Esophagus (tissue), 2 donors: Measurements from ENCODE around the gene BEND7. TPM values are rescaled to one million over a fixed set of nuclear protein-coding genes. Genes with fewer than 3 reads are reported as not detected.

Experiments
- H3K27ac ChIP-seq, 2 donors: one replicate each; pipeline ENCODE4 v1.5.1; 2013; ENCODE audit warnings: low read depth in 2 of 2, mild to moderate bottlenecking in 2 of 2, inconsistent platforms in 1 of 2, low read length in 1 of 2, moderate library complexity in 1 of 2
- H3K27me3 ChIP-seq, 2 donors: one replicate each; pipeline ENCODE4 v1.6.1; 2013; ENCODE audit warnings: low read length in 2 of 2, control low read depth in 1 of 2, mild to moderate bottlenecking in 1 of 2; ENCODE audit not compliant: insufficient read depth in 2 of 2, control insufficient read depth in 1 of 2
- H3K36me3 ChIP-seq, 2 donors: one replicate each; pipeline ENCODE4 v1.6.1; 2013; ENCODE audit warnings: low read length in 1 of 2; ENCODE audit not compliant: control insufficient read depth in 2 of 2, insufficient read depth in 2 of 2
- H3K4me1 ChIP-seq, 2 donors: one replicate each; pipeline ENCODE4 v1.6.1; 2013; ENCODE audit warnings: low read length in 1 of 2; ENCODE audit not compliant: control insufficient read depth in 2 of 2, insufficient read depth in 2 of 2
- H3K4me3 ChIP-seq, 2 donors: one replicate each; pipeline ENCODE4 v1.5.1; 2013; ENCODE audit warnings: low read length in 2 of 2, mild to moderate bottlenecking in 2 of 2, low read depth in 1 of 2, moderate library complexity in 1 of 2
- H3K9me3 ChIP-seq, 2 donors: one replicate each; pipeline ENCODE4 v1.6.1; 2013; ENCODE audit warnings: mild to moderate bottlenecking in 2 of 2, low read depth in 1 of 2, low read length in 1 of 2, moderate library complexity in 1 of 2; ENCODE audit not compliant: control insufficient read depth in 2 of 2, insufficient read depth in 1 of 2
- WGBS, 2 donors: extraction: QIAGEN DNeasy Blood & Tissue Kit; methylation state at CpG; one replicate each; pipeline ENCODE4 v1.1.7; 2013; 5-methylcytosine and 5-hydroxymethylcytosine counted together
- polyA plus RNA-seq, 2 donors: library from polyadenylated mRNA; stranded (reverse); fragments of 200-250 nt; gene quantifications; one replicate each; pipeline ENCODE4 v1.2.3, GENCODE V29; 2013
- donor health status: healthy with polysubstance abuse.
- donor health status: Bipolar disorder and iron deficiency.

Gene BEND7
- polyA plus RNA-seq, 2 donors: 1.1 to 1.9 TPM

- no peaks in the 10 kb centered on the region for H3K9me3 ChIP-seq
- H3K4me3 ChIP-seq: no peak overlapping the region
- H3K36me3 ChIP-seq: peaks cover 0 to 8% of the 10 kb centered on the region in 2 donors
- no peaks in the 10 kb centered on the region for H3K27me3 ChIP-seq
- WGBS, 2 donors: 89 to 92% methylated on average over 9 of the region's 9 CpGs
- no peaks in the 10 kb centered on the region for H3K4me1 ChIP-seq
- H3K27ac ChIP-seq: no peak overlapping the region
Observed at GRCh38 chr10:13491747-13492360, 37.0 kb downstream of the BEND7 start.

- H3K27me3 ChIP-seq: no peaks in the 10 kb centered on the region
- H3K36me3 ChIP-seq: peaks cover 0 to 5% of the 10 kb centered on the region in 2 donors
- WGBS, 2 donors: 76 to 94% methylated on average over 5 of the region's 5 CpGs
- no peak overlapping the region for H3K27ac ChIP-seq
- H3K4me1 ChIP-seq: no peaks in the 10 kb centered on the region
- H3K9me3 ChIP-seq: no peaks in the 10 kb centered on the region
- H3K4me3 ChIP-seq: no peak overlapping the region
Observed at GRCh38 chr10:13490503-13490902, 38.3 kb downstream of the BEND7 start.

- Histone ChIP-seq H3K4me3 (no peak overlapping the region), H3K4me1 (no peaks in the 10 kb centered on the region), H3K9me3 (no peaks in the 10 kb centered on the region), H3K27ac (no peak overlapping the region), H3K36me3 (peaks cover 0 to 5% of the 10 kb centered on the region in 2 donors), H3K27me3 (no peaks in the 10 kb centered on the region)
- 97% methylated on average over 7 of the region's 7 CpGs for WGBS, 2 donors
Observed at GRCh38 chr10:13489035-13489599, 39.7 kb downstream of the BEND7 start.

GRCh38 chr10:13485623-13486022 is 43.2 kb downstream of the BEND7 start:
- no peaks in the 10 kb centered on the region for H3K4me1 ChIP-seq
- H3K4me3 ChIP-seq: no peak overlapping the region
- WGBS, 2 donors: 91 to 95% methylated on average over 1 of the region's 1 CpG
- no peaks in the 10 kb centered on the region for H3K27me3 ChIP-seq
- no peaks in the 10 kb centered on the region for H3K9me3 ChIP-seq
- H3K36me3 ChIP-seq: peaks cover 0 to 2% of the 10 kb centered on the region in 2 donors
- no peak overlapping the region for H3K27ac ChIP-seq

GRCh38 chr10:13483951-13484350 is 44.9 kb downstream of the BEND7 start:
- H3K4me3 ChIP-seq: no peak overlapping the region
- no peaks in the 10 kb centered on the region for H3K4me1 ChIP-seq
- H3K27ac ChIP-seq: no peak overlapping the region
- H3K27me3 ChIP-seq: no peaks in the 10 kb centered on the region
- H3K9me3 ChIP-seq: no peaks in the 10 kb centered on the region
- peaks cover 0 to 2% of the 10 kb centered on the region in 2 donors for H3K36me3 ChIP-seq
- WGBS, 2 donors: 44 to 49% methylated on average over 9 of the region's 9 CpGs

GRCh38 chr10:13483073-13483472 is 45.7 kb downstream of the BEND7 start:
- Histone ChIP-seq H3K27ac (no peak overlapping the region), H3K4me1 (no peaks in the 10 kb centered on the region), H3K36me3 (peaks cover 0 to 2% of the 10 kb centered on the region in 2 donors), H3K9me3 (no peaks in the 10 kb centered on the region), H3K27me3 (no peaks in the 10 kb centered on the region), H3K4me3 (no peak overlapping the region)
- WGBS, 2 donors: 79 to 84% methylated on average over 3 of the region's 3 CpGs

- Histone ChIP-seq H3K27ac (no peak overlapping the region), H3K36me3 (no peaks in the 10 kb centered on the region), H3K4me3 (no peak overlapping the region), H3K4me1 (no peaks in the 10 kb centered on the region), H3K9me3 (no peaks in the 10 kb centered on the region), H3K27me3 (no peaks in the 10 kb centered on the region)
- 82 to 88% methylated on average over 10 of the region's 10 CpGs for WGBS, 2 donors
Observed at GRCh38 chr10:13481690-13482089, 47.1 kb downstream of the BEND7 start.

- Histone ChIP-seq H3K27ac (no peak overlapping the region), H3K9me3 (no peaks in the 10 kb centered on the region), H3K4me1 (no peaks in the 10 kb centered on the region), H3K4me3 (no peak overlapping the region), H3K36me3 (no peaks in the 10 kb centered on the region), H3K27me3 (no peaks in the 10 kb centered on the region)
Observed at GRCh38 chr10:13475124-13475523, 53.7 kb downstream of the BEND7 start.

GRCh38 chr10:13473986-13474385 is 54.8 kb downstream of the BEND7 start:
- Histone ChIP-seq H3K4me3 (no peak overlapping the region), H3K27me3 (no peaks in the 10 kb centered on the region), H3K27ac (no peak overlapping the region), H3K36me3 (no peaks in the 10 kb centered on the region), H3K9me3 (no peaks in the 10 kb centered on the region), H3K4me1 (no peaks in the 10 kb centered on the region)
- 98% methylated on average over 26 of the region's 26 CpGs for WGBS, 2 donors

- Histone ChIP-seq H3K36me3 (no peaks in the 10 kb centered on the region), H3K4me1 (no peaks in the 10 kb centered on the region), H3K27ac (no peak overlapping the region), H3K27me3 (no peaks in the 10 kb centered on the region), H3K9me3 (no peaks in the 10 kb centered on the region), H3K4me3 (no peak overlapping the region)
- WGBS, 2 donors: 98 to 99% methylated on average over 19 of the region's 19 CpGs
Observed at GRCh38 chr10:13472359-13472758, 56.5 kb downstream of the BEND7 start.
